ENCODE data around the gene PLIN1.

GRCh38 chr15:89648106-89649012, 30.8 kb downstream of the PLIN1 start:
- TF ChIP-seq POLR2AphosphoS5 (IDR thresholded peaks at IDR 0.05; ENCODE audit: low read depth, low read length) (no peak), REST (IDR thresholded peaks at IDR 0.05; ENCODE audit: insufficient read depth in 1 of 2, low read depth in 2 of 2, low read length in 2 of 2) (no peak)

Measured in PFSK-1 (cell line).